Measurements from ENCODE around the gene PCCA.

The PCCA gene

GRCh38 chr13:100491164-100491842 is 402.4 kb downstream of the PCCA start:
- TF ChIP-seq, protein P1, sequence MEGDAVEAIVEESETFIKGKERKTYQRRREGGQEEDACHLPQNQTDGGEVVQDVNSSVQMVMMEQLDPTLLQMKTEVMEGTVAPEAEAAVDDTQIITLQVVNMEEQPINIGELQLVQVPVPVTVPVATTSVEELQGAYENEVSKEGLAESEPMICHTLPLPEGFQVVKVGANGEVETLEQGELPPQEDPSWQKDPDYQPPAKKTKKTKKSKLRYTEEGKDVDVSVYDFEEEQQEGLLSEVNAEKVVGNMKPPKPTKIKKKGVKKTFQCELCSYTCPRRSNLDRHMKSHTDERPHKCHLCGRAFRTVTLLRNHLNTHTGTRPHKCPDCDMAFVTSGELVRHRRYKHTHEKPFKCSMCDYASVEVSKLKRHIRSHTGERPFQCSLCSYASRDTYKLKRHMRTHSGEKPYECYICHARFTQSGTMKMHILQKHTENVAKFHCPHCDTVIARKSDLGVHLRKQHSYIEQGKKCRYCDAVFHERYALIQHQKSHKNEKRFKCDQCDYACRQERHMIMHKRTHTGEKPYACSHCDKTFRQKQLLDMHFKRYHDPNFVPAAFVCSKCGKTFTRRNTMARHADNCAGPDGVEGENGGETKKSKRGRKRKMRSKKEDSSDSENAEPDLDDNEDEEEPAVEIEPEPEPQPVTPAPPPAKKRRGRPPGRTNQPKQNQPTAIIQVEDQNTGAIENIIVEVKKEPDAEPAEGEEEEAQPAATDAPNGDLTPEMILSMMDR (IDR thresholded peaks at IDR 0.05; ENCODE audit: low read length, missing control alignments), result peak; percentile 40
- H3K4me3 ChIP-seq (replicated peaks; ENCODE audit: low read depth, low read length), result no peak overlapping the region
- DNase-seq (ENCODE audit: low read depth), result peak; percentile 89

DNA sequence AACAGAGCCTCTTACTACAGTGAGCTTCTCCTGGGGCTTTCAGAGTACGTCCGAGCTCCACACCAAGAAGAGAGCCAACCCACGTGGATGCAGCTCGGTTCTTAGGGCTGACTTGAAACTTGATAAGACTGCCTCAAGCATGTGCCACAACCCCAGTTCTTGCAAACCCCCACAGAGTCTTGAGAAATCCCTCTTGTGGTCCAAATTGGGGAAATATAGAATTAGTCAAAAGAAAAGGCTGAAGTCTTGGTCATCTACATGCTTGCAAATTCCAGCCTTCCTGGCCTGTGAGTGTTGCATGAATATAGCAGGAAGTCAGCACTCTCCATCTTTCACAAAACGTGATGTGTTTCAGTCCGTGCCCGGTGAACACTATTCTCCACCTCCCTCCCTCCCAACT is 404.5 kb downstream of the PCCA start:
- no peak overlapping the region for H3K4me3 ChIP-seq (replicated peaks; ENCODE audit: low read depth, low read length)
- no peak for DNase-seq (ENCODE audit: low read depth)
- TF ChIP-seq, protein P1 (IDR thresholded peaks at IDR 0.05; ENCODE audit: low read length, missing control alignments), result no peak

GRCh38 chr13:100495455-100495854 is 406.6 kb downstream of the PCCA start:
- TF ChIP-seq, protein P1 (IDR thresholded peaks at IDR 0.05; ENCODE audit: low read length, missing control alignments), result no peak
- no peak for DNase-seq (ENCODE audit: low read depth)
- no peak overlapping the region for H3K4me3 ChIP-seq (replicated peaks; ENCODE audit: low read depth, low read length)

DNA sequence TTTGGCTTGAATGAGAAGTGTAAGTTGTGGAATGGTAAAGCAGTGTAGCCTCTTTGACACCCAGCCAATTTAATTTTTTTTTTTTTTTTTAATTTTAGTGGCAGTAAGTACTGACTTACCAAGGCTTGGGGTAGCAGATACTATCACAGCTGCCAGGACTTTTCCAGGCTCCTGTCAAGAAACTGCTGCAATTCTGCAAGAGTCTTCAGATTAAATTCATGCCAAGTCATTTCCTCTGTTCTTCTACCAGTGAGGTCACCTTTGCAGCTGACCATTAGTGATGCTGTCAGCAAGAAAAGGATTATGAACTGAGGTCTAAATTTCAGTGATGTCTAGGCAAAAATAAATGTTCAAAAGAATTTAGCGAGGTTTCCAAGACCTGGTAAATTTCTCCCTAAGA is 408.5 kb downstream of the PCCA start:
- TF ChIP-seq, protein P1 (IDR thresholded peaks at IDR 0.05; ENCODE audit: low read length, missing control alignments), result no peak
- DNase-seq (ENCODE audit: low read depth), result peak; percentile 90
- H3K4me3 ChIP-seq (replicated peaks; ENCODE audit: low read depth, low read length), result no peak overlapping the region

DNA sequence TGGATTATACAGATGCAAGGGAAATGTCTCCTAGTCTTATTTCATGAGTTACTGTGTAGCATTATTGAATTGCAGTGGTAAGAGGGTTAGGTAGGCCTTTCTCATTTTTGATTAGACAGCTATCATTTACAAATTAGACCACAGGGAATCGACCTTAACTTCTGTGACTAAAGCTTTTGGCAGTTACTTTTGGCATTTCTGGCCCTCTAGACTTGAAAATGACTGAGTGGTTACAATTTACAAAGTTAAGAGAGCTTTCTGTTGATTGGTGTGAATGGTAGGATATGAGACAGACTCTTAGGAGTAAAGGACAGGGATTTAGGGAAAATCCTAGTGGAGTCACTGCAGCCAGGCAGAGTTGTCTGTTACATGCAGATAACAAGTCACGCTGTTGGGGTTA is 413.6 kb downstream of the PCCA start:
- TF ChIP-seq, protein P1 (IDR thresholded peaks at IDR 0.05; ENCODE audit: low read length, missing control alignments), result no peak
- no peak for DNase-seq (ENCODE audit: low read depth)
- H3K4me3 ChIP-seq (replicated peaks; ENCODE audit: low read depth, low read length), result no peak overlapping the region

- DNase-seq (ENCODE audit: low read depth), result no peak
- H3K4me3 ChIP-seq (replicated peaks; ENCODE audit: low read depth, low read length), result no peak overlapping the region
- TF ChIP-seq, protein P1 (IDR thresholded peaks at IDR 0.05; ENCODE audit: low read length, missing control alignments), result no peak
Measured at GRCh38 chr13:100503622-100504021, 414.7 kb downstream of the PCCA start.

DNA sequence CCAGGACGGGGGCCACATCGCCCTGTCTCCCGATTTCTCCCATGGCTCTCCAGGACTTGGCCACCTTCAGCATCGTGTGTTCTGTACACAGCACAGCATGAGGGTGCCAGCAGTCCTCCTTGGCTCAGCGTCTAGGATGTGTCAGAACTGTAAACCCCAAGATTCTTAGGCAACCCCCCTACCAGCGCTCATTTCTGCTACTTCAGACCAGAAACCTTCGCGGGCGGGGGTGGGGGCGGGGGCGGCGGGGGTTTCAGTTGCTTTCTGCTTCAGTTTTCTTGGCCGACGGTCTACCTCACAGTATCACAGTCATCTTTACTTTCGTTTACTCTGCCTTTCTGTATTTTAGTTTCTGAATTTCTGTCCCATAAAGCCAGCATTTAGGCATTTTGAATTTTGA is 417.3 kb downstream of the PCCA start:
- TF ChIP-seq, protein P1 (IDR thresholded peaks at IDR 0.05; ENCODE audit: low read length, missing control alignments), result no peak
- H3K4me3 ChIP-seq (replicated peaks; ENCODE audit: low read depth, low read length), result no peak overlapping the region
- no peak for DNase-seq (ENCODE audit: low read depth)

All from fibroblast of pulmonary artery (primary cell).